D341Med (cell line): Measurements from ENCODE around the gene SMIM11.
"Not testable (repeated sequence)": the region's sequence is repeated elsewhere in the genome, so short reads cannot be mapped to it uniquely, and the experiment has no call there.

Experiments used
- DNase-seq: peaks from one replicate; pipeline ENCODE4 v3.0.0; 2012; ENCODE audit warnings: low spot score

Gene SMIM11

DNA sequence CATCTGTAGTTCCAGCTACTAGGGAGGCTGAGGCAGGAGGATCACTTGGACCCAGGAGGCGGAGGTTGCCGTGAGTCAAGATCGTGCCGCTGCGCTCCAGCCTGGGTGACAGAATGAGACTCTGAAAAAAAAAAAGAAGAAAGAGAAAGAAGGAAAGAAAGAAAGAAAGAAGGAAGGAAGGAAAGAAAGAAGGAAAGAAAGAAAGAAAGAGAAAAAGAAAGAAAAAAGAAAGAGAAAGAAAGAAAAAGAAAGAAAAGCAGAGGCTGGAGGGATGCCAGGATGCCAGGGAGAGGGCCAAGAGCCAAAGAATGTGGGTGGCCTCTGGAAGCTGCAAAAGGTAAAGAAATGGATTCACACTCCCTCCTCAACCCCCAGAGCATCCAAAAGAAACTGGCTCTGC, 19.7 kb upstream of the SMIM11 start:
- no peak for DNase-seq

DNA sequence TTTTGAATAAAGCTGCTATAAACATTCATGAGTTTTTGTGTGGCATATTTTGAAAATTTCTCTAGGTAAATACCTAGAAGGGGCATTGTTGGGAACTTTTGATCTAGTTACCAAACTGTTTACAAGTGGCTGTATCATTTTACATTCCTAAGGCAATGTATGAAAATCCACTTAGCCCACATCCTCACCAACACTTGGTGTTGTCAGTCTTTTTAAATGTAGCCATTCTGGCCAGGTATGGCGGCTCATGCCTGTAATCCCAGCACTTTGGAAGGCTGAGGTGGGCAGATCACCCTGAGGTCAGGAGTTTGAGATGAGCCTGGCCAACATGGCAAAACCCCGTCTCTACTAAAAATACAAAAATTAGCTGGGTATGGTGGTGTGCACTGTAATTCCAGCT, 17.4 kb upstream of the SMIM11 start:
- no peak for DNase-seq

DNA sequence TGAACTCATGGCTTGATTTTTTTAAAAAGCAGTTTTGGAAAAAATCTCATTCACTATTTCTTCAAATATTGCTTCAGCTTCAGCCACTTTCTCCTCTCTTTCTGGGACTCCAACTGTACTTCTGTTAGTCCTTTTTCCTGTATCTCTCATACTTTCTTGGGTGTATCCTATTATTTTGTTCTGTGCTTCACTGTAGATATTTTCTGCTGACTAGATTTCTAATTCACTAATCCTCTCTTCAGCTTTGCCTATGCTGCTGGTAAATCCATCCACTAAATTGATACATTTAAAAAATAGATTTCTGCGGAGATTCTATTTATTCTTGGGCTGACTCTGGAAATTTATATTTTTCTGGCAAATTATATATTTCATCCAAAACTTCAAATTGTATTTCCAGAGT, 16.4 kb upstream of the SMIM11 start:
- no peak for DNase-seq

DNA sequence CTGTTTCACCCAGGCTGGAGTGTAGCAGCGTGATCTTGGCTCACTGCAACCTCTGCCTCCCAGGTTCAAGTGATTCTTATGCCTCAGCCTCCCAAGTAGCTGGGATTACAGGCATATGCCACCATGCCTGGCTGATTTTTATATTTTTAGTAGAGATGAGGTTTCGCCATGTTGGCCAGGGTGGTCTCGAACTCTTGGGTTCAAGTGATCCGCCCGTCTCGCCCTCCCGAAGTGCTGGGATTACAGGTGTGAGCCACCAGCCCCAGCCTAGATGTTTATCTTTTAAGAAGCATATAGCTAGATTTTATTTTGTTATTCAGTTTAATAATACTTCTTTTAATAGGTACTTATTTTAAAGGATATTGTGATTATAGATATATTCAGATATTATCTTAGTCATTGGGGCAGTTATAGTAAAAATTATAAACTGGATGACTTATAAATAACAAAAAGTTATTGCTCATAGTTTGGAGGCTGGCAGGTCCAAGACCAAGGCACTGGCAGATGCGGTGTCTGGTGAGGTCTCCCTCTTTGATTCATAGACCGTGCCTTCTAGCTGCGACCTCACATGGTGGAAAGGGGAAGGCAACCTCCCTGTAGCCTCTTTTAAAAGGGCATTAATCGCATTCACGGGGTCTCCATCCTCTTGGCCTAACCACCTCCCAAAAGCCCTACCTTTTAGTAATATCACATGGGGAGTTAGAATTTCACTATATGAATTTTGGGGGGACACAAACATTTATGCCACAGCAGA, 14.6 kb upstream of the SMIM11 start:
- DNase-seq = no peak

- DNase-seq = no peak
Measured at GRCh38 chr21:34362136-34362444, 13.2 kb upstream of the SMIM11 start.

DNA sequence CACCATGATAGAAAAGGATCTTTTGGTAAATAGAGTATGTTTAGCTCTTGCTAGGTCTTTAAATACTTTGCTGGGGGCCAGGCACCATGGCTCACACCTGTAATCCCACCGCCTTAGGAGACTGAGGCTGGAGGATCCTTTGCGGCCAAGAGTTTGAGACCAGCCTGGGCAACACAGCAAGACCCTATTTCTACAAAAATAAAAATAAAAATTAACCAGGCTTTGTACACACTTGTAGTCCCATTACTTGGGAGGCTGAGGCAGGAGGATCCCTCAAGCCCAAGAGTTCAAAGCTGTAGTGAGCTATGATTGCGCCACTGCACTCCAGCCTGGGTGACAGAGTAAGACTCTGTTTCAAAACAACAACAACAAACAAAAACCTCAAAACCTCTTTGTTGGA, 12.6 kb upstream of the SMIM11 start:
- no peak for DNase-seq

GRCh38 chr21:34363733-34364132, 11.6 kb upstream of the SMIM11 start, which contains the start of gene KCNE2:
TSS of gene KCNE2 (plus strand) at chr21:34364006. CDS start at chr21:34370479, 6,473 bp downstream.
- no peak for DNase-seq

- no peak for DNase-seq
Measured at GRCh38 chr21:34364921-34365320, 10.4 kb upstream of the SMIM11 start.

DNA sequence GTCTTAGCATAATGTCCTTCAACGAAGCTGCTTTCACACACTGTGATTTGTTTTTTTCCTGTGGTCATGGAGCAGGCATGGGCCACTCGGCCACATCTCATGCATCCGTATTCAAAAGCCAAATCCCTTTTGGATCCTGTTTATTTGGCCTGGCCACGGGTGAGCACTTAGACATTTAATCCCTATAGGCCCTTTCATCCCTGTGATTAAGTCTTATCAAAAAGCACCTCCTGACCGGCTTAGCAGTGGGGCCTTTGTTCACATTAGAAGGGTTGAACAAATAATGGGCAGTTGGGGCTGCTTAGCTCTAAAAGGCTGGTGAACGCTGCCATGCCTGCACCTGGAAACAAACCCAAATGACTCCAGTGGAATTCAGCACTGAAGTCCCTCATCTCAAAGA, 9.5 kb upstream of the SMIM11 start:
- DNase-seq = no peak

DNA sequence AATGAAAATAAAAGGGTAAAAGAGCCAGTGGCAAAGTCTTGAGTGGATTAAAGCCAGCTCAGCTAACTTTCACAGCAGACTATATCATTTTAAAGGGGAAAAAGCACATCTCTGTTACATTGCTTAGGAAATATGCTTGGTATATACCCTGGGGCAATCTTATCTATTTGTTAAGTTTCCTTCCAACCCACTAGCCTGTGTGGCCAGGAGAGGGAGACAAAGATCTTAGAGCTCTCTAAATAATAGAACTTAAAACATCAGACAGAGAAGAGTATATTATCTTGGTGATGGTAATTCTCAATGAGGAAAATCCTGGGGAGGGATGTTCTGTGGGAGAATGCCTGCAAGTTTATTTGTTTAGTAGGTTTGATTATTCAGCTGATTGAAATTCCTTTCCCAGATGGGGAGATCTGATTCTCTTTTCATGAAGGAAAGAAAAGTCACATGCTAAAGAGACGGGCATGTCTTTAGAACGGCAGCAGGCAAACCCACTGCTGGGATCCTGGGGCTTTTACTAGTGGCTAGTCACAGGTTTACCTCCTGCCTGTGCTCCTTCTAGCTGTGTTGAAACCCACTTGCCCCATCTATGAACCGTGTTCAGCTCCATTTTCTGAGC, 7.9 kb upstream of the SMIM11 start:
- DNase-seq = peak; percentile 47

DNA sequence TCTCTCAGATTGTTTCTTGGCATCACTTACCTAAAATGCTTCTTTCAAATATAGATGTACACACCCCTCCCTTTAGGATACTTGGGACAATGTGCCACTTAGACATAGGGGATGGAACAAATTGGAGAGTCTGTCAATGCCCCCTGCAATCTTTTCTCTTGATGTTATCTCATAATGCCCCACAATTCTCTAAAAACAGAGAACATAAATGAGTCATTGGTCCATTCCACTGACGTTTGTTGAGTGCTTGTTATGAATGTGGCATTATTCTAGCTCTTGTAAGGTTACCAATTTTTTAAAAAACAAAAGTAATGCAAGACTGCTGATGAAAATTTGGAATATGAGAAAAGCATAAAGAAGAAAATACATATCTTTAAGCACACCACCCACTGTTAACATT, 5.6 kb upstream of the SMIM11 start:
- DNase-seq = no peak

DNA sequence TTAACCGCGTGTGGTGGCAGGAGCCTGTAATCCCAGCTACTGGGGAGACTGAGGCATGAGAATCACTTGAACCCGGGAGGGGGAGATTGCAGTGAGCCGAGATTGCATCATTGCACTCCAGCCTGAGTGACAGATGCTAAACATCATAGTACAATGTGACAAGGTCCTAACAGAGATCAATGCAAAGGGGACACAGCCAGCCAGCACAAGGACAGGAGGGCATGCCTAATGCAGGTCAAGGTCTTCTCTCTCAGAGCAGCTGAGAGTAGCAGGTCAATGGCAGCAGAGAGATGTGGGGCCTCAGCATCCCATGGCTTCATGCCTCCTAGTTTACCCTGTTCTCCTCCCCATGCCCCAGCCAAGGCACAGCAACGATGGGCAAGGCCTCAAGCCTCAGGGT, 3.0 kb upstream of the SMIM11 start:
- DNase-seq = no peak

DNA sequence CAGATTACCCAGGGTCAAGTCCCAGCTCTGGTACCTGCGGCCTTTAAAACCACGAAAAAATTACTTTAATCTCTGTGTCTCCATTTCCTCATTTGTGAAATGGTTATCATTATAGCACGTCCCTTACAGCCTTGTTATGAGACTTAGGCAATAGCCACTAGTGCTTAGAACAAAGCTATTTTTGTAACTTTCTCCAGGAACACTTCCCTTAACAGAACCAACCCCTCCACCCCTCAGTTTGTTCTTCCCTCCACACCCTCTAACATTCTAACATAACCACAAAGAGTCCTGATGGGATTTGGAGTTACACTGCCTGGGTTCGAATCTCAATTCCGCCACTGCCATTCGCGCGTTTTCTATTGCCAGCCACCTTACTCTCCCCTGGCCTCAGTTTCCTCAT, 845 bp upstream of the SMIM11 start:
- not testable (repeated sequence) for DNase-seq

DNA sequence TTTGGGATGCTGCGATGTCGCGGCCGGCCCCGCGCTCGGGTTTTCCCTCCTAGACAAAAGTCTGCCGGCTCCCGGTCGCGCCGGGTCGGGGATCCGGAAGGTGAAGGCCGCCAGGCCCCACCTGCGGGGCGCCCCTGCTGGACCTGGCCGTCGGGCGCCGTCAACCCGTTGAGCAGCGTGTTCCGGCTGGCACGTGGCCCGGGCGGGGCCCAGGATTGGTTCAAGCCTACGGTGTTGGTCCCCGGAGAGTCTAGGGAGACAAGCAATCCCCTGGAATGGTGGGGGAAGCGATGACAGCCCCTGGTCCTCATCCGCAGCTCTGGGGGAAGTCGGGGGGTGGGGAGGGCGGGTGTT, 289 bp downstream of the SMIM11 start:
- DNase-seq = not testable (repeated sequence)

- not testable (repeated sequence) for DNase-seq
Measured at GRCh38 chr21:34383138-34383537, 7.8 kb downstream of the SMIM11 start.

DNA sequence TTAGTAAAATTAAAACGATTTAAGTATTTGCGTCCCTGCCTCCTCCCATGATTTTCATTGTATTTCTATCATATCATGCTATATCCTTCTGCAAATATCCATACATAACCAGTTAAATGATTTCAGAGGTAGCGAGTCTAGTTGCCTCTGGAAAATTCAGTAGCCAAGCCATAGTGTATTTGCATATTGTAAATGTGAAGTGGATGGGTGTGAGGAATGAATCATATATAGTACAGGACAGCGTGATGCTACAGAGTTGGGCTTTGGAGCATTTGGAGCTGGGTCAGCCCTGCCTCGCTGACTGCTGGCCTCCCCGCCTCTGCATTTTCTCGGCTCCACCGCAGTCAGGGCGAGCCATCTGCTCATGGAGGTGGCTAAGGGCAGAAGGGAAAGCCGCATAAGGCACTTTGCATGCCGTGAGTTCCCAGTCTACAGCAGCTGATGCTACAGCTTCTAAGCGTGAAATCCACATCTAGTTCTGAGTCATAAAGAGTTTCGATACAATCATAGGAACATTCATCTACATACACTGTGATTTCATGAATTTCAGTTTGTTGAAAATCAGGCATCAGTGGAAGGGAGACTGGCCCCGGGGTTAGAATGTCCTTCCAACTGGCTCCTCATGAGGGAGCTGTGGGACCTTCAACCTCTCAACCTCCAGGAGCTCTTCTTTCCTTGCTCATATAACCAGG, 8.6 kb downstream of the SMIM11 start:
- not testable (repeated sequence) for DNase-seq

DNA sequence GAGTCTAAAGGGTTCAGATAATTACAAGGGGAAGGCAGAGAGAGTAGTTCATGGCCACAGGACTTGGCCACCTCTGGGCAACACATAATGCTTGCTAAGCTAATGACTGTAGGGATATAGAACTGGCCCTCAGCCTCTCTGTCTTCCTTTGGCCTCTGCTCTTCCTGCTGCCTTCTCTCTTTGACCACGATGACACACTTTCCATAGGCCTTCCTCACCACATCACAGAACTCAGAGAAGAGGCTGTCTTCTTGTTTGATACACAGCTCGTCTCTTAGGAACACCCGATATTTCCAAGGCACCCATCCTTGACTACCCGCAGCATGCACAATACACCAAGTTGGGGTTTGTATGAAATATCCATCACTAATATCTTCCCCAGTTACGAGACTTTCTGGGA, 25.2 kb downstream of the SMIM11 start:
- not testable (repeated sequence) for DNase-seq

- DNase-seq = not testable (repeated sequence)
Measured at GRCh38 chr21:34404742-34405141, 29.4 kb downstream of the SMIM11 start.

DNA sequence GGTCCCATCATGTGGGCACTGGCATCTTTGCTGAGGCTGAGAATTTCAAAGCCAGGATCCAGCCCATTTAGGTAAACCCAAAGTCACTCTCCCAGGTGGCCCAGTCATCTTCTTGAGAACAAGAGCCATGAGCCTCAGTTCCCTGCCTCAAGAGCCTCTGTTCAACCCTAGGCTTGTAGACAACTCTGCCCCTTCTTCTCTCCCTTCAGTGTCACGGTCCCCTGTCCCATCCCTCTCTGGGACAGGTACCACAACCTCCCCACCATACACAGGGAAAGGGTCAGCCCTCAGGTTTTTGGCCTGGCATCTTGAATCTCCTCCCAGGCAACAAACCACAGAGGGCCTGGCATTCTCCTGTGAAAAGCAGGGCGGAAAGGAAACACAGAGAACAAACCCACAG, 30.4 kb downstream of the SMIM11 start:
- DNase-seq = not testable (repeated sequence)

GRCh38 chr21:34406102-34406501, 30.8 kb downstream of the SMIM11 start:
- not testable (repeated sequence) for DNase-seq

DNA sequence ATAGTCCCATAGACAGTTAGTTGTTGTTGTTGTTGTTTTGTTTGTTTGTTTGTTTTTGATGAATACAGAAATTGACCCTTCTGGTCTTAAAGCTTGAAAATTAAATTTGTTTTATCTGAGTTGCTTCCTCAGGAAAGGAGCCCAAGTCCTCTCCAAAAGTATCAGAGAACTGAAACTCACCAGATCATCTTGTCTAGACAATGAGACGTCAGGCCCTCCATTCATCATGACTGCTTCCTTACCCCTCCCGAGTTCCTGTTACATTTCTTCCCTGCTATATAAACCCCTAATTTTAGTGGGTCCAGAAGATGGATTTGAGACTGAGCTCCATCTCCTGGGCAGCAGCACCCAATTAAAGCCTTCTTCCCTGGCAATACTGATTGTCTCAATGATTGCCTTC, 31.4 kb downstream of the SMIM11 start:
- DNase-seq = not testable (repeated sequence)

DNA sequence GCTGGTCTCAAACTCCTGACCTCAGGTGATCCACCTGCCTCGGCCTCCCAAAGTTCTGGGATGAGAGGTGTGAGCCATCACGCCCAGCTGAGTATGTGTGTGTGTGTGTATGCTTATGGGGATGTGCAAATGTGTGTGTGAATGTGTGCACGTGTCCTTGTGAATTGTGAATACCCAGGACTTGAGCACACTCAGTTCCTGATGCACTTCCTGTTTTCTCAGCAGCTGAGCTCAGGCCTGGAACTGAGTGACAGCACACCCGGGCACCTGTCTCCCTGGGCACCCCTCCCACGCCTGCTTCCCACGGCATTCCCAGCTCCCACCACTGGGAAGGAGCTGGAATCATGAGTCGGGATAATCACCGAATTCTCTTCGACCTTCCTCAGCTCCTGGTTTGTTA, 32.0 kb downstream of the SMIM11 start:
- not testable (repeated sequence) for DNase-seq

DNA sequence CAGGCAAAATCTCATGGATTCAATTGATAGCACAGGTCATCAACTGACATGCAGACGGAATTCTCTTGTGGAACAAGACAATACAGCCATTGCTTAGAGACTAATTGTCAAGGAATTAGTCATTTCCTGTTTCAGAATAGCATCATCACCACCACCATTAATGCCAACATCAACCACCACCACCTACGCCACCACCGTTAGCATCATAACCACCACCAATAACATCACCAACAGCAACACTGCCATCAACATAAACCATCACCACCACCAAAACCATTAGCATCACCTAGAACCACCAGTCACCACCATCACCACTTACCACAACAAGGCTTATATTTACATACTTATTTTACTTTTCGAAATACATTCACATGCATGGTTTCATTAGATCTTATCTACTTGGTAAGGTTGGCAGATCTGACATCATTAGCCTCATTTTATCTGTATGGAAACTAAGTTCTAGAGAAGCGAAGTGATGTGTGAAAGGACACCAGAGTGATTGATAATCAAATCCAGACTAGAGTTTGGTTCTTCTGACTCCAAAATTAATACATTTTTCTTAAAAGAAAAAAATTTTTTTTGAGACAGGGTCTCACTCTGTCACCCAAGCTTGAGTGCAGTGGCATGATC, 42.3 kb downstream of the SMIM11 start:
- DNase-seq = not testable (repeated sequence)
